Endothelial cell of umbilical vein (primary cell): ENCODE measurements around the gene RIMBP2. TPM values are rescaled to one million over a fixed set of nuclear protein-coding genes. Genes with fewer than 3 reads are reported as not detected.

ENCODE experiments used
- BruUV-seq: library from RNA; stranded (reverse); fragments of 400-500 nt; replicated peaks from 2 replicates; lab custom pipeline; 2021; lab: Mats Ljungman, UMichigan
- CTCF ChIA-PET: fragments of 300-600, 350-600 bp; sonication (Branson Sonifier 250); formaldehyde crosslinking; loops from one replicate; lab custom pipeline; 2021; ENCODE audit warnings: antibody characterized with exemption, inconsistent platforms; lab: Charles Lee
- POLR2A ChIA-PET: fragments of 300-600, 350-600 bp; sonication (Branson Sonifier 250); formaldehyde crosslinking; loops from one replicate; lab custom pipeline; 2021; ENCODE audit warnings: antibody characterized with exemption, inconsistent platforms; lab: Charles Lee
- DNase-seq: peaks from one replicate; pipeline ENCODE4 v3.0.0-alpha.2; 2011; ENCODE audit warnings: low read depth, low spot score
- FAIRE-seq: peaks from 2 replicates; lab custom pipeline; 2011; peaks lifted over from hg19 to GRCh38; lab: Jason Lieb, UNC
- H2AFZ ChIP-seq: 2 replicates; pipeline ENCODE4 v1.6.0; 2012; ENCODE audit warnings: low read depth, low read length, control low read depth, inconsistent platforms
- H3K27ac ChIP-seq: 2 replicates; pipeline ENCODE4 v1.5.1; 2011; ENCODE audit warnings: low read depth, mild to moderate bottlenecking, control low read depth, low read length, moderate library complexity; ENCODE audit not compliant: insufficient read depth
- H3K27me3 ChIP-seq, 2 experiments: 2 replicates each; pipeline versions ENCODE4 v1.6.0 to v1.6.1; 2011; ENCODE audit warnings: low read length in 2 of 2, mixed read lengths in 1 of 2; ENCODE audit not compliant: control insufficient read depth in 2 of 2, insufficient read depth in 2 of 2
- H3K36me3 ChIP-seq, 2 experiments: 2 replicates in 1 of 2; 3 replicates in 1 of 2; pipeline ENCODE4 v1.5.1; 2011; ENCODE audit warnings: low read length in 2 of 2, mild to moderate bottlenecking in 1 of 2, moderate library complexity in 1 of 2; ENCODE audit not compliant: control insufficient read depth in 2 of 2, insufficient read depth in 2 of 2; ENCODE audit errors: extremely low read depth in 1 of 2
- H3K4me1 ChIP-seq: 3 replicates; pipeline ENCODE4 v1.5.1; 2011; ENCODE audit warnings: mild to moderate bottlenecking, low read length; ENCODE audit not compliant: control insufficient read depth, insufficient read depth; ENCODE audit errors: extremely low read depth
- H3K4me2 ChIP-seq: 2 replicates; pipeline ENCODE4 v1.6.1; 2011; ENCODE audit warnings: low read length, control low read depth, mixed read lengths; ENCODE audit not compliant: insufficient read depth
- H3K4me3 ChIP-seq, 3 experiments: fragments of 200-600 bp in 1 of 3; sonication (generic), shearing (Covaris generic) in 1 of 3; replicated peaks in 1 of 3; 2 replicates each; pipeline ENCODE4 v1.5.1; 2011 to 2016; ENCODE audit warnings: control low read depth in 3 of 3, low read length in 3 of 3, mild to moderate bottlenecking in 2 of 3, inconsistent platforms in 1 of 3, low read depth in 1 of 3, moderate library complexity in 1 of 3; ENCODE audit not compliant: insufficient read depth in 1 of 3
- H3K79me2 ChIP-seq: 2 replicates; pipeline ENCODE4 v1.6.0; 2012; ENCODE audit warnings: low read length, inconsistent platforms; ENCODE audit not compliant: control insufficient read depth, insufficient read depth
- H3K9ac ChIP-seq: replicated peaks from 2 replicates; pipeline ENCODE3; 2011; ENCODE audit warnings: low read length, control low read depth; ENCODE audit not compliant: insufficient read depth; ENCODE audit errors: extremely low read depth
- H3K9me1 ChIP-seq: replicated peaks from 3 replicates; pipeline ENCODE4 v1.6.0; 2011; ENCODE audit warnings: mild to moderate bottlenecking, low read length; ENCODE audit not compliant: control insufficient read depth, insufficient read depth; ENCODE audit errors: extremely low read depth
- H3K9me3 ChIP-seq: replicated peaks from 2 replicates; pipeline ENCODE4 v1.5.1; 2012; ENCODE audit warnings: low read length, inconsistent platforms; ENCODE audit not compliant: control insufficient read depth, insufficient read depth
- H4K20me1 ChIP-seq: replicated peaks from 2 replicates; pipeline ENCODE3; 2011; ENCODE audit warnings: mild to moderate bottlenecking, low read length; ENCODE audit not compliant: control insufficient read depth, insufficient read depth; ENCODE audit errors: extremely low read depth
- CTCF ChIP-seq, 2 donors: IDR thresholded peaks; 1 replicate in 1 of 2; 2 replicates in 1 of 2; pipeline ENCODE4 v1.5.1; 2011; ENCODE audit warnings: low read length in 2 of 2, mild to moderate bottlenecking in 2 of 2, moderate library complexity in 2 of 2, control low read depth in 1 of 2, inconsistent platforms in 1 of 2, low read depth in 1 of 2; ENCODE audit not compliant: insufficient read depth in 1 of 2; ENCODE audit errors: extremely low read depth in 1 of 2
- EZH2 ChIP-seq: IDR thresholded peaks from 2 replicates; pipeline ENCODE4 v1.6.1; 2012; ENCODE audit warnings: borderline replicate concordance, low read depth, mild to moderate bottlenecking, moderate library complexity, low read length, inconsistent platforms; ENCODE audit not compliant: severe bottlenecking
- FOS ChIP-seq: IDR thresholded peaks from 2 replicates; pipeline ENCODE4 v1.6.1; 2011; ENCODE audit warnings: mild to moderate bottlenecking, low read length, moderate library complexity, borderline replicate concordance; ENCODE audit not compliant: insufficient read depth
- GATA2 ChIP-seq: IDR thresholded peaks from 2 replicates; pipeline ENCODE4 v1.7.0; 2011; ENCODE audit warnings: low read depth, mild to moderate bottlenecking, moderate library complexity, mixed read lengths, low read length; ENCODE audit not compliant: insufficient read length, insufficient read depth
- JUN ChIP-seq: IDR thresholded peaks from 2 replicates; pipeline ENCODE4 v1.6.1; 2011; ENCODE audit warnings: borderline replicate concordance, low read depth; ENCODE audit not compliant: insufficient read length, insufficient read depth
- MAX ChIP-seq: IDR thresholded peaks from 2 replicates; pipeline ENCODE4 v1.6.1; 2011; ENCODE audit not compliant: insufficient read depth, insufficient read length
- MYC ChIP-seq: IDR thresholded peaks from one replicate; pipeline ENCODE4 v1.6.1; 2011; ENCODE audit warnings: mild to moderate bottlenecking, low read depth, low read length
- POLR2A ChIP-seq: IDR thresholded peaks from 2 replicates; pipeline ENCODE4 v1.6.1; 2012; ENCODE audit warnings: low read depth, mild to moderate bottlenecking, control low read depth, low read length
- POLR2AphosphoS5 ChIP-seq: IDR thresholded peaks from 2 replicates; pipeline ENCODE4 v1.6.1; 2012; ENCODE audit warnings: low read depth, mild to moderate bottlenecking, control low read depth, low read length, moderate library complexity; ENCODE audit not compliant: insufficient read depth
- dilution Hi-C: fragments of 300-500 bp; cut with MboI; formaldehyde crosslinking; loops from one replicate; pipeline ENCODE4 v1.15.0; 2019; ENCODE audit warnings: low sequenced_read_pairs; ENCODE audit not compliant: extremely low pct_ligation_motif_present
- intact Hi-C: fragments of 100-400 bp; cut with micrococcal nuclease; formaldehyde crosslinking; loops from one replicate; pipeline ENCODE4 v1.10.0; 2022
- polyA plus RNA-seq, 4 experiments: library from polyadenylated mRNA; depleted of rRNA in 3 of 4; stranded (reverse) in 3 of 4; unstranded in 1 of 4; fragments of >200 nt; gene quantifications; 2 replicates each; pipeline versions ENCODE4 v1.2.1 to v1.2.3, GENCODE V29; 2011 to 2012; ENCODE audit warnings: missing spikeins in 1 of 4
- total RNA-seq: library from RNA; stranded (reverse); gene quantifications from 2 replicates; pipeline ENCODE4 v1.2.3, GENCODE V29; 2021

The RIMBP2 gene
- total and polyA plus RNA-seq, 2 donors (not counting 3 experiments of a cell fraction or from before 2014, with no cell fraction given): 0.04 TPM; not detected in 1

GRCh38 chr12:130552483-130552996 is 163.6 kb downstream of the RIMBP2 start:
- H3K9me1 ChIP-seq: no peaks in the 10 kb centered on the region
- no peaks in the 10 kb centered on the region for H3K79me2 ChIP-seq
- ChIA-PET CTCF (no interaction called here), POLR2A (no interaction called here)
- no peaks in the 10 kb centered on the region for H4K20me1 ChIP-seq
- H3K4me2 ChIP-seq: no peak overlapping the region
- no peak overlapping the region for H2AFZ ChIP-seq
- no peaks in the 10 kb centered on the region for H3K4me1 ChIP-seq
- no TSS peak for BruUV-seq
- dilution Hi-C loops: no loop called here
- intact Hi-C loops: no loop called here
- no peak overlapping the region for H3K4me3 ChIP-seq
- H3K9ac ChIP-seq: no peak overlapping the region
- no peak overlapping the region for H3K27ac ChIP-seq
- no peaks in the 10 kb centered on the region for H3K27me3 ChIP-seq
- DNase-seq (no peak), FAIRE-seq (no peak)
- TF ChIP-seq MYC (no peak), POLR2A (no peak), CTCF (IDR thresholded peaks at IDR 0.05; ENCODE audit: extremely low read depth in 1 of 2, insufficient read depth in 1 of 2, low read depth in 1 of 2, low read length in 2 of 2) (no peak), POLR2AphosphoS5 (no peak), EZH2 (no peak)
- H3K9me3 ChIP-seq: peaks cover 7% of the 10 kb centered on the region
- no peaks in the 10 kb centered on the region for H3K36me3 ChIP-seq

GRCh38 chr12:130549361-130549760 is 166.7 kb downstream of the RIMBP2 start:
- ChIA-PET CTCF (no interaction called here), POLR2A (no interaction called here)
- Histone ChIP-seq H3K4me2 (no peak overlapping the region), H3K4me3 (no peak overlapping the region), H3K36me3 (no peaks in the 10 kb centered on the region), H3K4me1 (no peaks in the 10 kb centered on the region), H3K79me2 (no peaks in the 10 kb centered on the region), H3K9ac (no peak overlapping the region), H3K27ac (no peak overlapping the region), H3K27me3 (no peaks in the 10 kb centered on the region), H3K9me1 (no peaks in the 10 kb centered on the region), H4K20me1 (no peaks in the 10 kb centered on the region), H2AFZ (no peak overlapping the region), H3K9me3 (peaks cover 7% of the 10 kb centered on the region)
- no TSS peak for BruUV-seq
- no peak for FAIRE-seq
- dilution Hi-C loops (no loop called here), intact Hi-C loops (no loop called here)
- TF ChIP-seq MYC (no peak), MAX (no peak), FOS (no peak), POLR2A (no peak), GATA2 (no peak), CTCF (IDR thresholded peaks at IDR 0.05; ENCODE audit: extremely low read depth in 1 of 2, insufficient read depth in 1 of 2, low read depth in 1 of 2, low read length in 2 of 2) (no peak), EZH2 (no peak), JUN (no peak), POLR2AphosphoS5 (no peak)
- DNase-seq: no peak
